Ovary (tissue), 9 donors: ENCODE data around the gene STK32C. TPM values are rescaled to one million over a fixed set of nuclear protein-coding genes. Genes with fewer than 3 reads are reported as not detected.

Experiments used
- DNase-seq, 5 donors: peaks; one replicate each; pipeline ENCODE4 v3.0.0-alpha.2; 2019 to 2020
- H3K27ac ChIP-seq, 2 donors: fragments of 200-600 bp; one replicate each; pipeline versions ENCODE4 v1.5.1 to v1.8.0; 2019 to 2022
- H3K27me3 ChIP-seq: fragments of 200-600 bp; one replicate; pipeline ENCODE4 v1.8.0; 2022
- H3K36me3 ChIP-seq: fragments of 200-600 bp; sonication (generic); one replicate; pipeline ENCODE4 v1.5.1; 2019
- H3K4me1 ChIP-seq: one replicate; pipeline ENCODE4 v1.8.1; 2013; ENCODE audit warnings: mild to moderate bottlenecking, moderate library complexity; ENCODE audit not compliant: insufficient read depth
- H3K4me3 ChIP-seq: fragments of 200-600 bp; sonication (generic); one replicate; pipeline ENCODE4 v1.5.1; 2017
- H3K9me3 ChIP-seq, 2 donors: fragments of 200-600 bp in 1 of 2; sonication (generic) in 1 of 2; one replicate each; pipeline versions ENCODE4 v1.5.1 to v1.8.1; 2013 to 2019; ENCODE audit warnings: mild to moderate bottlenecking in 1 of 2, moderate library complexity in 1 of 2
- EP300 ChIP-seq: sonication (generic); formaldehyde crosslinking; IDR thresholded peaks from one replicate; pipeline ENCODE4 v1.6.1; 2017; ENCODE audit warnings: antibody characterized with exemption
- POLR2A ChIP-seq: fragments of 450-650 bp; IDR thresholded peaks from one replicate; pipeline ENCODE4 v1.6.1; 2017; ENCODE audit warnings: antibody characterized with exemption, mild to moderate bottlenecking, moderate library complexity
- WGBS, 3 donors: extraction: QIAGEN DNeasy Blood & Tissue Kit in 1 of 3; methylation state at CpG; one replicate each; pipeline versions ENCODE4 v1.1.5 to v1.1.7; 2013 to 2017; 5-methylcytosine and 5-hydroxymethylcytosine counted together
- intact Hi-C, 4 donors: fragments of 100-400 bp; cut with DNase I; formaldehyde crosslinking; loops; one replicate each; pipeline versions ENCODE4 v1.11.0 to v1.15.1; 2022 to 2023
- polyA plus RNA-seq, 2 donors: library from polyadenylated mRNA; stranded (reverse); fragments of 200-250 nt in 1 of 2; fragments of 350-450 nt in 1 of 2; fragmentation: Illumina TruSeq in 1 of 2; extraction: RNeasy Lipid Tissue Mini Kit (QIAGEN cat#74804) in 1 of 2; gene quantifications; one replicate each; pipeline ENCODE4 v1.2.3, GENCODE V29; 2013 to 2014
- total RNA-seq, 7 donors: library from RNA; depleted of rRNA in 2 of 7; stranded (reverse); fragments of >200 nt in 2 of 7; fragmentation: NEBNext Ultra II Directional in 3 of 7; extraction: Animal tissue kit (Norgen Biotek cat#: 25700) in 3 of 7; gene quantifications; one replicate each; pipeline versions ENCODE4 v1.1.0 to v1.2.4, GENCODE V29; 2016 to 2023
- TF ChIP-seq, protein P1 (sequence below), 3 donors: fragments of 450-650 bp in 2 of 3; fragments of 200-600 bp in 1 of 3; IDR thresholded peaks; one replicate each; pipeline versions ENCODE4 v1.5.1 to v1.8.0; 2016 to 2022; ENCODE audit warnings: antibody characterized with exemption in 3 of 3, mild to moderate bottlenecking in 1 of 3
- donor health status: DM: no; HTN: no; CAD: no; lungs with moderate emphysema.
- donor health status: DM: no; HTN: no; CAD: no.
- donor health status: Bipolar disorder and iron deficiency.
- donor health status: DM: yes; HTN: yes; CAD: no.
- donor health status: DM: no; HTN: no; CAD: no.
- donor health status: DM: yes; HTN: yes; CAD: no.

The STK32C gene
- total and polyA plus RNA-seq, 9 donors = 2.6 to 13.8 (median 8.8) TPM

DNA sequence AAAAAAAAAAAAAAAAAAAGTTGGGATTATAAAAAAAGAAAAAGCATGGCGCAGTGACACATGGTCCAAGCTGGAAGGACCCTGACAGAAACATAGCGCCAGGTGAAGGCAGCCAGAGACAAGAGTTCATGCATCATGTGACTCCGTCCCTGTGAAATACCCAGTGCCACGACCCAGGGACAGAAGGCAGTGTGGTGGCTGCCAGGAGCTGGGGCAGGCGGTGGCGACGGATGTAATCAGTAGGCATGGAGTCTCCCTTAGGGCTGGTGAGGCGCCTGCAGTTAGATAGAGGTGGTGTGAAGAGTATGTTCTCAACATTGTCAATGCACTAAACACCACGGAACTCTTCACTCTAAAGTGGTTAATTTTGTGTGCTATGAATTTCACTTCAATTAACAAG, 43.9 kb downstream of the STK32C start:
- no peak for DNase-seq
- no peak for TF ChIP-seq EP300
- TF ChIP-seq, protein P1, sequence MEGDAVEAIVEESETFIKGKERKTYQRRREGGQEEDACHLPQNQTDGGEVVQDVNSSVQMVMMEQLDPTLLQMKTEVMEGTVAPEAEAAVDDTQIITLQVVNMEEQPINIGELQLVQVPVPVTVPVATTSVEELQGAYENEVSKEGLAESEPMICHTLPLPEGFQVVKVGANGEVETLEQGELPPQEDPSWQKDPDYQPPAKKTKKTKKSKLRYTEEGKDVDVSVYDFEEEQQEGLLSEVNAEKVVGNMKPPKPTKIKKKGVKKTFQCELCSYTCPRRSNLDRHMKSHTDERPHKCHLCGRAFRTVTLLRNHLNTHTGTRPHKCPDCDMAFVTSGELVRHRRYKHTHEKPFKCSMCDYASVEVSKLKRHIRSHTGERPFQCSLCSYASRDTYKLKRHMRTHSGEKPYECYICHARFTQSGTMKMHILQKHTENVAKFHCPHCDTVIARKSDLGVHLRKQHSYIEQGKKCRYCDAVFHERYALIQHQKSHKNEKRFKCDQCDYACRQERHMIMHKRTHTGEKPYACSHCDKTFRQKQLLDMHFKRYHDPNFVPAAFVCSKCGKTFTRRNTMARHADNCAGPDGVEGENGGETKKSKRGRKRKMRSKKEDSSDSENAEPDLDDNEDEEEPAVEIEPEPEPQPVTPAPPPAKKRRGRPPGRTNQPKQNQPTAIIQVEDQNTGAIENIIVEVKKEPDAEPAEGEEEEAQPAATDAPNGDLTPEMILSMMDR (IDR thresholded peaks at IDR 0.05) = no peak
- TF ChIP-seq POLR2A = no peak
- H3K9me3 ChIP-seq = no peaks in the 10 kb centered on the region
- H3K4me1 ChIP-seq = peaks cover 7% of the 10 kb centered on the region
- 85 to 87% (median 87%) methylated on average over 9 of the region's 9 CpGs for WGBS, 3 donors
- no peak overlapping the region for H3K4me3 ChIP-seq
- H3K27ac ChIP-seq = no peak overlapping the region
- intact Hi-C loops = no loop called here
- H3K27me3 ChIP-seq = no peaks in the 10 kb centered on the region
- no peaks in the 10 kb centered on the region for H3K36me3 ChIP-seq

DNA sequence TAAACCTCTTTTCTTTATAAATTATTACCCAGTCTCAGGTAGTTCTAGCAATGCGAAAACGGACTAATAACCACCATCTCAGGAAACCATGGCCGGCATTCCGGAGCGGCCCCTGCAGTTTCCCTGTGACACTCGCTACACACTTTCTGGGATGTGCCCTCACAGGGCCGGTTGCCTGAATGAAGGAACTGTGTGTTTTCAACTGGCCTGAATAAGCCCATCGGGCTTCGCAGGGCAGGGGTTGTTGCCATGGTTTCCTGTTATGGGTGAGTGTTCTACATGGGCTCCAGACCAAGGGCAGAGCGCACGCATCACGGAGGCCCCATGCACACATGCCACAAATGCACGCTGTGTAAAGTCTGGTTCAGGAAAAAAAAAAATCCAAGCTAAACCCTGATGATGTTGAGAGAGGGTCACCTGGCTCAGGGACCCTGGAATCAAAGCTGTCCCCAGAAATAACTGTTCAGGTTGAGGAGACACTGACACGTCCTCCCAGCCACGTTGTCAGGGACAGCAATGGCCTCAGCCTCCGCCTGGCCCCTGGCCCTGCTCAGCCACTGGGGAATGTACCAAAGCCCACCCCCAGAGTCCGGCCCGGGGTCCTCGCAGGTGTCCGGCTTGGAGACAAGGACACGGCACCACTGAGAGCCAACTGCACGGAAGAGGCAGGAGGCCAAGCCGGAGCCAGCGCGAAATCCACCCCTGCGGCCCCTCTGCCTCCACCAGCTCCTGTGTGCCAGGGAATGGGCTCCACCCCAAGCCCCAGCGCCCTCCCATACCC, 47.9 kb downstream of the STK32C start:
- H3K9me3 ChIP-seq = no peaks in the 10 kb centered on the region
- H3K4me1 ChIP-seq = no peaks in the 10 kb centered on the region
- no peak overlapping the region for H3K4me3 ChIP-seq
- no peak for DNase-seq
- WGBS, 3 donors = 88 to 94% (median 91%) methylated on average over 26 to 27 of the region's 27 CpGs
- TF ChIP-seq, protein P1 (IDR thresholded peaks at IDR 0.05) = no peak
- TF ChIP-seq POLR2A = no peak
- no peak for TF ChIP-seq EP300
- H3K27me3 ChIP-seq = no peaks in the 10 kb centered on the region
- intact Hi-C loops = no loop called here
- no peak overlapping the region for H3K27ac ChIP-seq
- H3K36me3 ChIP-seq = no peaks in the 10 kb centered on the region

DNA sequence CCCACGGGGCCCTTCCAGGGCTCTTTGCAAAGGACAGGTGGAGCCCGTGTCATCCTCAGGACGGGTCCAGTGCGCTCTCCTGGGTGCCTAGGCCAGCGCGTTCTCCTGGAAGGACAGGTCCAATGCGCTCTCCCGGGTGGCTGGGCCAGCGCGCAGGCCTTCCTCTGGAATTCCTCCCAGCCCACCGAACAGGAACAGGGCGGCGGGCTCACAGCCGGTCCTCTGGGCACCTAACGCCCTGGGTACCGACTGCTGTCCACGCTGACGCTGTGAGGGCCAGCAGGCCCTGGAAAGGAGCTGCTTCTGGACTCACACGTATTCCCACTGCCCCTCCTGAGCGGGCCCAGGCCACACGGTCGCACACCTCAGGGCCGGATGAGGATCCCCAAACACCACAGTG, 49.3 kb downstream of the STK32C start:
- Histone ChIP-seq H3K27ac (no peak overlapping the region), H3K27me3 (no peaks in the 10 kb centered on the region), H3K36me3 (no peaks in the 10 kb centered on the region), H3K9me3 (no peaks in the 10 kb centered on the region), H3K4me3 (no peak overlapping the region), H3K4me1 (no peaks in the 10 kb centered on the region)
- DNase-seq = no peak
- TF ChIP-seq POLR2A = no peak
- 92 to 94% (median 92%) methylated on average over 10 to 23 of the region's 23 CpGs for WGBS, 3 donors
- intact Hi-C loops = no loop called here

DNA sequence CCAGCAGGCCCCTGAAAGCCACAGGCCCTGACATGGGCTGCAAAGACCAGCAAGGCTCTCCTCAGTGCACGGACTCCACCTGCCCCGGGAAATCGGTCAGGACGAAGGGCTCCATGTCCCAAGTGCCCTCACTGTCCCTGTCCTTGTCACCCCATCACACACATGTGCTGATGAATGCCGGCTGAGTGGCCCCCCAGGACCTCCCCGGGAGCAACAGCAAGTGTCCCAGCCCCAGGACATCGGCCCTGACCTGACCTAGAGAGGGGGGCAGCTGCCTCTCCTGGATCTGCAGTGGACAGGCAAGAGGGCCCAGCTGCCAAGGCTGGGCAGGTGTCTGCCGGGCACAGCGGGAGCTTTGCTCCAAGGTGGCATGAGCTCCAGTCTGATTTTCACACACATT, 49.8 kb downstream of the STK32C start:
- Histone ChIP-seq H3K36me3 (no peaks in the 10 kb centered on the region), H3K4me3 (no peak overlapping the region), H3K27me3 (no peaks in the 10 kb centered on the region), H3K27ac (no peak overlapping the region), H3K9me3 (no peaks in the 10 kb centered on the region), H3K4me1 (no peaks in the 10 kb centered on the region)
- 89 to 97% (median 95%) methylated on average over 3 to 9 of the region's 9 CpGs for WGBS, 3 donors
- intact Hi-C loops = no loop called here
- no peak for DNase-seq
- TF ChIP-seq EP300 = no peak
- TF ChIP-seq, protein P1 (IDR thresholded peaks at IDR 0.05) = no peak
- no peak for TF ChIP-seq POLR2A

DNA sequence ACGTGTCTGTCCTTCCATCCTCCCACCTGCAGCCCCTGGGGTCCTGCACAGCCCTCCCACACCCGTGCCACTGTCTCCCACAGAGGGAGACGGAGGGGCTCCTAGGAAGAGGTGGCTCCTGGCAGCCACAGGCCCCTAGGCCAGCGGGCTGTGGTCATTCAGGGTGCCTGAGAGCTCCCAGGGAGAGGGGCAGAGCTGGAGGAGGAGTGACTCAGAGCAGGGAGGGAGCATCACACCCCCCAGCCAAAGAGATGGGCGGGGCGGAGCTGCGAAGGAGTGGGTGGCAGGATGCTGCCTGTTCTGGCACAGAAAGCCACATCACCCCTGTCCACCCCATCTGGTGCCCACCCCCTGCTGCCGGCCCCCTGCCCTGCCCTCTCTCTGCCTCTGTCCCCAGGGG, 50.5 kb downstream of the STK32C start:
- H3K9me3 ChIP-seq = no peaks in the 10 kb centered on the region
- DNase-seq = no peak
- no peaks in the 10 kb centered on the region for H3K4me1 ChIP-seq
- intact Hi-C loops = no loop called here
- no peak overlapping the region for H3K4me3 ChIP-seq
- no peak overlapping the region for H3K27ac ChIP-seq
- 73 to 81% (median 77%) methylated on average over 8 of the region's 8 CpGs for WGBS, 3 donors
- no peaks in the 10 kb centered on the region for H3K36me3 ChIP-seq
- no peaks in the 10 kb centered on the region for H3K27me3 ChIP-seq
- no peak for TF ChIP-seq EP300
- TF ChIP-seq, protein P1 (IDR thresholded peaks at IDR 0.05) = no peak
- TF ChIP-seq POLR2A = no peak
